HG02642 (cell line): ENCODE measurements around the gene TOR1A.
"Not testable (repeated sequence)": the region's sequence is repeated elsewhere in the genome, so short reads cannot be mapped to it uniquely, and the experiment has no call there.

Source experiments
- ATAC-seq: cut with Tn5 transposase; IDR thresholded peaks from one replicate; pipeline ENCODE4 v1.9.1; 2021; ENCODE audit warnings: mild to moderate bottlenecking; ENCODE audit not compliant: unreplicated experiment, poor library complexity

The TOR1A gene

GRCh38 chr9:129785866-129786265 is 38.1 kb downstream of the TOR1A start:
- no peak for ATAC-seq

DNA sequence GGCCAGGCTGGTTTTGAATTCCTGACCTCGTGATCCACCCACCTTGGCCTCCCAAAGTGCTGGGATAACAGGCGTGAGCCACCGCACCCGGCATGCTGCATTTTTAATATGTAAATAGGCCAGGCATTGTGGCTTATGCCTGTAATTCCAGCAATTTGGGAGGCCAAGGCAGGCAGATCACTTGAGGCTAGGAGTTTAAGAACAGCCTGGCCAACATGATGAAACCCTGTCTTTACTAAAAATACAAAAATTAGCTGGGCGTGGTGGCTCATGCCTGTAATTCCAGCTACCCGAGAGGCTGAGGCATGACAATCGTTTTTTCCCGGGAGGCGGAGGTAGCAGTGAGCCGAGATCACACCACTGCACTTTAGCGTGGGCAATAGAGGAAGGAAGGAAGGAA is 39.0 kb downstream of the TOR1A start:
- not testable (repeated sequence) for ATAC-seq

GRCh38 chr9:129783516-129784361 is 40.2 kb downstream of the TOR1A start:
- ATAC-seq: no peak

DNA sequence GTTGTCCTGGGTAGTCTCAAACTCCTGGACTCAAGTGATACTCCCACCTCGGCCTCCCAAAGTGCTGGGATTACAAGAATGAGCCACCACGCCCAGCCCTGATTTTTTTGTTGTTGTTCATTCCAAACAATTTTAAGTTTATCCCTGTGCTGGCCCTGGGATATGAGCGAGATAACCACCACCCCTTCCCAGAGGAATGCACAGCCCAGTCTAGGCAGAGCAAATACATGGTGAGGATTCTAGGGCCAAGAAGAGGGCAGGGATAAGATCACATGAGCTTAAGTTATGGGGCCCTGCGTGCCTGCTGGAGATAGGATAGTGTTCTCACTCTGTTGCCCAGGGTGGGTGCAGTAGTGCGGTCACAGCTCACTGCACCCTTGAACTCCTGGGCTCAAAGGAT is 42.0 kb downstream of the TOR1A start:
- no peak for ATAC-seq

DNA sequence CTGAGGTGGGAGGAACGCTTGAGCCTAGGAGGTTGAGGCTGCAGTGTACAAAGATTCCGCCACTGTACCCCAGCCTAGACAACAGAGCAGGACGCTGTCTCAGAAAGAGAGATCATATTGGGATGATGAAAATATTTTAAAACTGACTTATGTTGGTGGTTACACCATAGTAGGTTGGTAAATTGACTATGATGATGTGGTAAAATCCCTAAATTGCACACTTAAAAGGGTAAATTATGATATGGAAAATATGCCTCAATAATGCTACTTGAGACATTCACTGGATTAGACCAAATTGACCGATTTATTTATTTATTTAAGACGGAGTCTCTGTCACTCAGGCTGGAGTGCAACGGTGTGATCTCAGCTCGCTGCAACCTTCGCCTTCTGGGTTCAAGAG is 42.8 kb downstream of the TOR1A start:
- no peak for ATAC-seq

- no peak for ATAC-seq
Observed at GRCh38 chr9:129779560-129780190, 44.3 kb downstream of the TOR1A start.

- ATAC-seq: no peak
Observed at GRCh38 chr9:129778469-129778868, 45.5 kb downstream of the TOR1A start.

GRCh38 chr9:129777769-129778130 is 46.2 kb downstream of the TOR1A start:
- ATAC-seq: no peak

DNA sequence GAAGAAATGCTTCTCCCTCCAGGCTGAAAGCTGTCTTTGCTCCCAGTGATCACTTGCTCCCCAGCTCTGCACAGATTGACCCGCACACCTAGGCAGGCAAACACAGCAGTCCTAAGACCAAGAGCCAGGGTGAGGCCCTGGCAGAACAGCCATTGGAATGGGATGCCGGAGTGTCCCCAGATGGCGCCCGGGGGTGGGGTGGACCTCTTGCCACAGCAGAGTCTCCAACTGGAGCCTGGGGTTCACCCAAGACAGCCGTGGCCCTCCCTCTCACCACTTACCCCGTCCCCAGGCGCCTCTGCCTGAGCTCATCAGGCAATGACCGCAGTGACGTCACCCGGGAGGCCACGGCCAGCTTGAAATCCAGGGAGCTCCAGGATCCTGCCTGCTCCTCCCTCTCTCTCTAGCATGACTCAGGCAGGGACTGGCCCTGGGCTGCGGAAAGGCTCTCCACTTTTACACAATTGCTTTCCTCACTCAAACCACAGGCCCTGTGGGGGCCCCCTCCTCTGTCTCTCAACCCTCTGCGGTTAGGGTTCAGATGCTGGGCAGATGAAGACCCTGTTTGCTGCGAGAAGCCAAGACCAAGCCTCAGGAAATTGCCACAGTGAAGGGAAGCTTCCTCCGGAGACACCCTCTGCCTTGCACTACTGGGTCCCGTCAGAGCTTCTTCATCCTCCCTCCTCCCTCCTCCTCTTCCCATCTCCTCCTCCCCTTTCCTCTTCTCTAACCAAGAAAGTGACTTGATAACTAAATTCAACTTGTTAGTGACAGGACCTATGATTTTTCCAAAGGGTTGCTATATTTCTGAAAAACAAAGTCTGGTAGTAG is 46.8 kb downstream of the TOR1A start:
- ATAC-seq: no peak

DNA sequence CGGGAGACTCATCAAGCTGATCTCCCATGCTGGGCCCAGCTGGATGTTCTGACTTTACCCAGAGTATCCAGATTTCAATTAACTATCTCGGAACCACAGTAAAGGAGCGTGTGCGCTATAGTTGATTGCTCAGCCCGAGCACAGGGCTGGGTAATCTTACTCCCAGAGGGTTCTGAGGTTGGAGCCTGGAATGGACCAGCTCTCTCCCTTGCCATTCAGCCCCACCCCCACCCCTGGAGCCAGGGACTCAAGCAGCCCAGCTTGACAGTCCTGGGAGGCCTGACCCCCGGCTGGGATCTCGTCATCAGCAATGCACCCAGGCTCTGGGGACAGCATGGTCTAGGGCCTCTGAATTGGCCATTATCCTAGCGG is 47.4 kb downstream of the TOR1A start:
- no peak for ATAC-seq

- not testable (repeated sequence) for ATAC-seq
Observed at GRCh38 chr9:129776096-129776495, 47.8 kb downstream of the TOR1A start.

GRCh38 chr9:129775448-129775798 is 48.5 kb downstream of the TOR1A start:
- ATAC-seq: no peak

GRCh38 chr9:129774791-129775447 is 49.0 kb downstream of the TOR1A start:
- ATAC-seq: no peak

DNA sequence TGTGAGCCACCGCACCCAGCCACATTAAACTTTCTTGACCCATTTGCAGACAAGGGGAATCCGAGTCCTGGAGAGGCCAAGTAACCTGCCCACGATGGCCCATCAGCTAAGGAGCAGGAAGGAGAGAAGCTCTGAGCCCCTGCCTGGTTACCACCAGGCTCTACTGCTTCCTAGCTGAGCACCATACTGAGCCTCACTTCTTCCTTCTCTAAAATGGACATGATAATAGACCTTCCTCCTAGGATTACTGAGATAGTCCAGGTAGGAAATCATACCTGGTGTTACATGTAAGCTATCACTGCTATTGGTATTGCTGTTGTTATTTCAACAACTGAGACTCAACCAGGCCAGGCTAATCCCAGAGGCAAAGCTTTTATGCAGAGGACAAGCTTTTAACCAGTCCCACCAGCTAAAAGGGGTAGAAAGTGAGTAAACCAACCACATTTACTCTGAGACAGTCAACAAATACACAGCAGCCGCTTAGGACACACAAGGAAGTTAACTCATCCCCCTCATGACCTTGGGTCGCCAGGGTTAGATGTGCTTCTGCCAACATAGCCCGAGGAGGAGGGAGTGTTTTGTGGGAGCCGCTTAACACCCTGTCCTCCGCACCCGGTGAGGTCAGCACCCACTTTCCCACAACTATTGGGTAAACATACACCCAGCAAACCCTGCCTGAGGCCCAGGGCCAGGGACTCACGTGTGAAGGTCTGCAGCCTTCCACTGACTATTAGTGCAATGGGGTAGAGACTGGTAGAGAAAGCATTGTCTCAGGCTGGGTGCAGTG is 50.5 kb downstream of the TOR1A start:
- no peak for ATAC-seq

GRCh38 chr9:129770741-129771140 is 53.2 kb downstream of the TOR1A start:
- no peak for ATAC-seq

- no peak for ATAC-seq
Observed at GRCh38 chr9:129769669-129770068, 54.3 kb downstream of the TOR1A start.

GRCh38 chr9:129768486-129768885 is 55.5 kb downstream of the TOR1A start:
- ATAC-seq: no peak

- no peak for ATAC-seq
Observed at GRCh38 chr9:129765764-129766317, 58.1 kb downstream of the TOR1A start.
